K562 (cell line): ENCODE results near the gene PIK3CG.

ENCODE experiments used
- BDP1 ChIP-seq: IDR thresholded peaks from 3 replicates; pipeline ENCODE4 v1.6.1; 2011; ENCODE audit not compliant: insufficient read length, insufficient read depth
- HDAC6 ChIP-seq: IDR thresholded peaks from 2 replicates; pipeline ENCODE4 v1.6.1; 2012; ENCODE audit warnings: low read depth, mild to moderate bottlenecking, control low read depth, inconsistent platforms, low read length, moderate library complexity
- MEF2A ChIP-seq: IDR thresholded peaks from 2 replicates; pipeline ENCODE4 v1.6.1; 2011; ENCODE audit warnings: low read depth, mild to moderate bottlenecking, low read length, moderate library complexity; ENCODE audit not compliant: control insufficient read depth
- ZFP36 ChIP-seq: fragments of 150-350 bp; IDR thresholded peaks from 2 replicates; pipeline ENCODE4 v1.6.1; 2018; ENCODE audit warnings: low read length, low read depth; ENCODE audit not compliant: partially characterized antibody
- TF ChIP-seq, protein P1 (sequence below), 2 experiments: fragments of 200-800 bp in 1 of 2; sonication (Bioruptor generic) in 1 of 2; sonication (generic) in 1 of 2; formaldehyde crosslinking in 1 of 2; IDR thresholded peaks in 1 of 2; conservative IDR thresholded peaks in 1 of 2; 2 replicates each; pipeline versions ENCODE4 v1.5.0 to v1.6.1; 2016 to 2020; ENCODE audit warnings: missing compliant biosample characterization in 1 of 2, missing genetic modification characterization in 1 of 2, missing genetic modification reagents in 1 of 2

DNA sequence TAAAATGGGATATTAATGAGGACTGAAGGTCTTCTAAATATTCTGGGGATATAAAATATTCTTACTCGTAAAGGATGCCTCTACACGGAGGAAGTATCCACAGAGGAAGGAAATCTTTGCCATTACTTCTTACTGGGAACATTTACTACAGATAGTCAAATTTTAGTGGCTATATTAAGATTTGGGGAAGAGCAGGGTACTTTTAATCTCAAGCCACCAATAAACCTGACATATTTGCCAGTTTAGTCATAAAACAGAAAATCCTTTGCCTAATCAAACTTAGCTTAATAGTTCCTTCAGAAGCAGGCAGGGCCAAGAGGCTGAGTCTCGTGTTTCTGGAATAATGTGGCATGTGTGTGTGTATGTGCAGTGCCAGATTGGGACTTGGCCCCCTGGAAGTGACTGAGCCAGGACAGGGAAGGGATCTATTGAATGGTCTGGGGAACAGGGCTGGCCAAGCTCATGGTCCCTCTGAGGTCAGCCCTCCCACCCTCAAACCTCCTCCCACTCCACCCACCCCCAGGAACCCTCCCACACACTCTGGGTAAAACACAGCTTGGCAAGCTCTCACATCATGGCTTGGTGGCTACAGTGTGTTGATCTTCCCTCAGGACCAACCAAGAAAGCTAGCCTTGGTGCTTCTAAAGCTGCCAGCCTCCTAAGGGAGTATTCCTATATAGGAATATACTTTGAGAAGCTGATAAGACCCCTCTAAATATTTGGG is 1.6 kb upstream of the PIK3CG start:
- TF ChIP-seq, protein P1, sequence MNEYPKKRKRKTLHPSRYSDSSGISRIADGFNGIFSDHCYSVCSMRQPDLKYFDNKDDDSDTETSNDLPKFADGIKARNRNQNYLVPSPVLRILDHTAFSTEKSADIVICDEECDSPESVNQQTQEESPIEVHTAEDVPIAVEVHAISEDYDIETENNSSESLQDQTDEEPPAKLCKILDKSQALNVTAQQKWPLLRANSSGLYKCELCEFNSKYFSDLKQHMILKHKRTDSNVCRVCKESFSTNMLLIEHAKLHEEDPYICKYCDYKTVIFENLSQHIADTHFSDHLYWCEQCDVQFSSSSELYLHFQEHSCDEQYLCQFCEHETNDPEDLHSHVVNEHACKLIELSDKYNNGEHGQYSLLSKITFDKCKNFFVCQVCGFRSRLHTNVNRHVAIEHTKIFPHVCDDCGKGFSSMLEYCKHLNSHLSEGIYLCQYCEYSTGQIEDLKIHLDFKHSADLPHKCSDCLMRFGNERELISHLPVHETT (CRISPR knock-in tag; conservative IDR thresholded peaks at IDR 0.05 in 1 of 2, IDR thresholded peaks at IDR 0.05 in 1 of 2) = no peak
- no peak for TF ChIP-seq BDP1
- TF ChIP-seq ZFP36 = no peak
- TF ChIP-seq MEF2A = no peak
- no peak for TF ChIP-seq HDAC6
